Stimulated activated CD8-positive, alpha-beta memory T cell treated with anti-CD3 and anti-CD28 coated beads, Interleukin-4, amount 100 ng/mL, for 24 hours (primary cell): Measurements from ENCODE around the gene DPEP1.

Experiments used
- DNase-seq: peaks from one replicate; pipeline ENCODE4 v3.0.0-alpha.2; 2020; ENCODE audit warnings: low read depth

DPEP1 gene

GRCh38 chr16:89687092-89687940 is 73.9 kb downstream of the DPEP1 start:
- no peak for DNase-seq
